OCI-LY1 (cell line): Measurements from ENCODE around the gene ZC3H13.

ENCODE experiments used
- EZH2 ChIP-seq: fragments of 200-600 bp; sonication (generic), shearing (Covaris generic); IDR thresholded peaks from 2 replicates; pipeline ENCODE4 v1.8.0; 2017; ENCODE audit warnings: borderline replicate concordance, mixed run types, mild to moderate bottlenecking, antibody characterized with exemption, low read length, moderate library complexity, mixed read lengths
- TF ChIP-seq, protein P1 (sequence below): fragments of 200-600 bp; sonication (generic), shearing (Covaris generic); IDR thresholded peaks from 2 replicates; pipeline ENCODE4 v1.5.1; 2017; ENCODE audit warnings: mild to moderate bottlenecking, antibody characterized with exemption, low read length, moderate library complexity, mixed read lengths

DNA sequence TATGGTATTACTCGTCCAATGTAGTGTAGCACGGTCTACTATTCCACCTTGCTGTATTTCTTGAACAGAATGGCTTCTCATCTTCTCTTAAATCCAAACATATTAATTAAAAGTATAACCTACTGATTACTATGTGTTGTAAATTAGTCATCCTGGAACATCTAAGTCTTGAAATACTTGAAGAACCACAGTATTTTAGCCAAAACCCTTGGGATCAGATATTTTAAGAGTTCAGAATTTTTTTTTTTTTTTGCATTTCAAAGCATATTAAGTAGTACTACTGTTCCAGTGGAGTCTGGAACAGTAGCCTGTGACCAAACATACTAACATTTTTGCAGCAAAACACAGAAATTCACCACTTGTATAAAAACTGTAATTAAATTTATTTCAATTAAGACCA lies 30.1 kb downstream of the ZC3H13 start:
- TF ChIP-seq, protein P1, sequence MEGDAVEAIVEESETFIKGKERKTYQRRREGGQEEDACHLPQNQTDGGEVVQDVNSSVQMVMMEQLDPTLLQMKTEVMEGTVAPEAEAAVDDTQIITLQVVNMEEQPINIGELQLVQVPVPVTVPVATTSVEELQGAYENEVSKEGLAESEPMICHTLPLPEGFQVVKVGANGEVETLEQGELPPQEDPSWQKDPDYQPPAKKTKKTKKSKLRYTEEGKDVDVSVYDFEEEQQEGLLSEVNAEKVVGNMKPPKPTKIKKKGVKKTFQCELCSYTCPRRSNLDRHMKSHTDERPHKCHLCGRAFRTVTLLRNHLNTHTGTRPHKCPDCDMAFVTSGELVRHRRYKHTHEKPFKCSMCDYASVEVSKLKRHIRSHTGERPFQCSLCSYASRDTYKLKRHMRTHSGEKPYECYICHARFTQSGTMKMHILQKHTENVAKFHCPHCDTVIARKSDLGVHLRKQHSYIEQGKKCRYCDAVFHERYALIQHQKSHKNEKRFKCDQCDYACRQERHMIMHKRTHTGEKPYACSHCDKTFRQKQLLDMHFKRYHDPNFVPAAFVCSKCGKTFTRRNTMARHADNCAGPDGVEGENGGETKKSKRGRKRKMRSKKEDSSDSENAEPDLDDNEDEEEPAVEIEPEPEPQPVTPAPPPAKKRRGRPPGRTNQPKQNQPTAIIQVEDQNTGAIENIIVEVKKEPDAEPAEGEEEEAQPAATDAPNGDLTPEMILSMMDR: no peak
- TF ChIP-seq EZH2: no peak
